Measurements from ENCODE around the gene CHST1.

The CHST1 gene

GRCh38 chr11:45606514-45607281 is 58.7 kb downstream of the CHST1 start:
- peak; percentile 53 for DNase-seq (ENCODE audit: low spot score)

- no peak for DNase-seq (ENCODE audit: low spot score)
Measured at GRCh38 chr11:45605051-45605450, 60.4 kb downstream of the CHST1 start.

DNA sequence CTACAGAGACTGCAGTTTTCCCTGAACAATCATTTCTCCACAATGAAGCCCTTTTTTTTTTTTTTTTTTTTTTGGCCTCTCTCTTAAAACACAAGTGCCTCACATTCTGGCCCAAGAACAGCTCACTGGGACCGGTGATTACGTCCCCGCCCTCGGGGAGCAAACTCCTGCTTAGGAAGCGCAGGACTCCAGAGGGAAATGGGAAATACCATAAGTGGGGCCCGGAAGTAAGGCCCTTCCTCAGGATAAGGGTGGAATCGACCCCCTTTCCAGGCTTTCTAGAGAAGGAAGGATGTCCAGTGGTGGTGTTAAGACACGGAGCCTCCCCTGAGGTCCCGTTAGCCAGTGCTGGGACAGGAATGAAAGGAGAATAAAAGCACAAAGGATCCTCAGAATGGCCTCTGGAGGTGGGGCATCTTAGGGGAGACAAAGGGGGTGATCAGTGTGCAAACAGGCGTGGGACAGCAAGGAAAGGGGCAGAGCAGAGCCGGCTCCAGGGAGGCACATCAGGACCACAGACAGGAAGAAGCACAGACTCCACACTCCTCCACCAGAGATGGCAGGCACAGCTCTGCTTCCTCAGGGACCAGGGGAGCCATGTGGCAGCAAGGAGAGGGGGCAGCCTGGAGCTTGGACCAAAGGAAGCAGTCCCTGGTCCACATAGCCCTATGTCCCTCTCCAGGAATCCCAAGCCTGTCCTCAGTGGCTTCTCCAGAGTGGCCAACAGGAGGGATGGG is 61.3 kb downstream of the CHST1 start:
- no peak for DNase-seq (ENCODE audit: low spot score)

- no peak for DNase-seq (ENCODE audit: low spot score)
Measured at GRCh38 chr11:45599161-45599943, 66.1 kb downstream of the CHST1 start.

All from Ammon's horn (tissue), 1 donor.